ENCODE data around the gene MYO5B.

GRCh38 chr18:50065527-50065926, 129.4 kb downstream of the MYO5B start:
- TF ChIP-seq POLR2A (IDR thresholded peaks at IDR 0.05; ENCODE audit: extremely low read depth, insufficient read length) (no peak), MAX (IDR thresholded peaks at IDR 0.05; ENCODE audit: low read depth, low read length) (no peak), MYC (IDR thresholded peaks at IDR 0.05; ENCODE audit: low read depth, low read length) (no peak)
- TF ChIP-seq, protein P1, sequence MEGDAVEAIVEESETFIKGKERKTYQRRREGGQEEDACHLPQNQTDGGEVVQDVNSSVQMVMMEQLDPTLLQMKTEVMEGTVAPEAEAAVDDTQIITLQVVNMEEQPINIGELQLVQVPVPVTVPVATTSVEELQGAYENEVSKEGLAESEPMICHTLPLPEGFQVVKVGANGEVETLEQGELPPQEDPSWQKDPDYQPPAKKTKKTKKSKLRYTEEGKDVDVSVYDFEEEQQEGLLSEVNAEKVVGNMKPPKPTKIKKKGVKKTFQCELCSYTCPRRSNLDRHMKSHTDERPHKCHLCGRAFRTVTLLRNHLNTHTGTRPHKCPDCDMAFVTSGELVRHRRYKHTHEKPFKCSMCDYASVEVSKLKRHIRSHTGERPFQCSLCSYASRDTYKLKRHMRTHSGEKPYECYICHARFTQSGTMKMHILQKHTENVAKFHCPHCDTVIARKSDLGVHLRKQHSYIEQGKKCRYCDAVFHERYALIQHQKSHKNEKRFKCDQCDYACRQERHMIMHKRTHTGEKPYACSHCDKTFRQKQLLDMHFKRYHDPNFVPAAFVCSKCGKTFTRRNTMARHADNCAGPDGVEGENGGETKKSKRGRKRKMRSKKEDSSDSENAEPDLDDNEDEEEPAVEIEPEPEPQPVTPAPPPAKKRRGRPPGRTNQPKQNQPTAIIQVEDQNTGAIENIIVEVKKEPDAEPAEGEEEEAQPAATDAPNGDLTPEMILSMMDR (IDR thresholded peaks at IDR 0.05; ENCODE audit: low read depth, low read length): no peak

Data from NB4 (cell line).